ENCODE data around the gene VPS45.

The VPS45 gene

GRCh38 chr1:150149271-150150132 lies 81.9 kb downstream of the VPS45 start, which contains the start of gene PLEKHO1:
TSS of gene PLEKHO1 (plus strand) at chr1:150149916. CDS start at chr1:150150258, 342 bp downstream.
- DNase-seq (ENCODE audit: low read depth), result peak; percentile 79
- peak within 1 kb of the TSS; percentile 70 for H3K4me3 ChIP-seq (ENCODE audit: control insufficient read depth, low read depth, low read length)
- TF ChIP-seq, protein P1, sequence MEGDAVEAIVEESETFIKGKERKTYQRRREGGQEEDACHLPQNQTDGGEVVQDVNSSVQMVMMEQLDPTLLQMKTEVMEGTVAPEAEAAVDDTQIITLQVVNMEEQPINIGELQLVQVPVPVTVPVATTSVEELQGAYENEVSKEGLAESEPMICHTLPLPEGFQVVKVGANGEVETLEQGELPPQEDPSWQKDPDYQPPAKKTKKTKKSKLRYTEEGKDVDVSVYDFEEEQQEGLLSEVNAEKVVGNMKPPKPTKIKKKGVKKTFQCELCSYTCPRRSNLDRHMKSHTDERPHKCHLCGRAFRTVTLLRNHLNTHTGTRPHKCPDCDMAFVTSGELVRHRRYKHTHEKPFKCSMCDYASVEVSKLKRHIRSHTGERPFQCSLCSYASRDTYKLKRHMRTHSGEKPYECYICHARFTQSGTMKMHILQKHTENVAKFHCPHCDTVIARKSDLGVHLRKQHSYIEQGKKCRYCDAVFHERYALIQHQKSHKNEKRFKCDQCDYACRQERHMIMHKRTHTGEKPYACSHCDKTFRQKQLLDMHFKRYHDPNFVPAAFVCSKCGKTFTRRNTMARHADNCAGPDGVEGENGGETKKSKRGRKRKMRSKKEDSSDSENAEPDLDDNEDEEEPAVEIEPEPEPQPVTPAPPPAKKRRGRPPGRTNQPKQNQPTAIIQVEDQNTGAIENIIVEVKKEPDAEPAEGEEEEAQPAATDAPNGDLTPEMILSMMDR (conservative IDR thresholded peaks at IDR 0.05; ENCODE audit: control insufficient read depth, insufficient read depth, low read depth, low read length), result no peak

DNA sequence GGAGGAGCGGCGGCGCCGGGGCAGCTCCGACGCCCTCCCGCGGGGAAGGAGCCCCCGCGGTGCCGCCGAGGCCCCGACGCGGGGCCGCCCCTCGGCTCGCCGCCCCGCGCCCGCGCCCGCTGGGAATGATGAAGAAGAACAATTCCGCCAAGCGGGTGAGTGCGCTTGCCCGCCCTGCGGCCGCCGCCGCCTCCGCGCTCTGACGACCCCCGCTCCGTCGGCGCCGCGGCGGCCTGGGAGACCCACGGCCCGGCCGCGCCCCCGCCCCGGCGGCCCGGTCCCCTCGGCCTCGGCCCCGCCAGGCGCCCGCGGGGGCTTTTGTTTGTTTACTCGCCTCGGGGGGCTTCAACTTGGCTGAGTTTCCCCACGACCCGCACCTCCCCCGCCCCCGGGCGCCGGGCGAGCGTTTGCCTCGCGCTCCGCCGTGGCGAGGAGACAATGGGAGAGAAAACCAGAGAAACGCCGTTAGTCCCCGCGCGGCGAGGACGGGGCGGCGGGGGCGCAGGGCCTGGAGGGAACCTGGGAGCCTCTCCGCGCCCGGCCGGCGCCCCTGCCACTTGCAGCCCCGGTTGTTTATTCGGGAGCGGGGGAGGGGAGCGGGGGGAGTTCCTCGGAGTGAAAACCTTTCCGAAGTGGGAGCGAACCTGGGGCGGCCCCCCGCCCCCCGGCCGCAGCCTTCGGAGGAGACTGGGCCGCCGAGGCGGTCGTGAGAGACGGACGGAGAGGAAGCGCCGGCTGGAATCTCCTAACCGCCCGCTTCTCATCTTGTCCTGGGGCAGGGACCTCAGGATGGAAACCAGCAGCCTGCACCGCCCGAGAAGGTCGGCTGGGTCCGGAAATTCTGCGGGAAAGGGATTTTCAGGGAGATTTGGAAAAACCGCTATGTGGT lies 82.8 kb downstream of the VPS45 start:
- no peak for DNase-seq (ENCODE audit: low read depth)
- peak overlapping the region; percentile 70 for H3K4me3 ChIP-seq (ENCODE audit: control insufficient read depth, low read depth, low read length)
- TF ChIP-seq, protein P1 (conservative IDR thresholded peaks at IDR 0.05; ENCODE audit: control insufficient read depth, insufficient read depth, low read depth, low read length), result no peak

GRCh38 chr1:150151291-150152181 lies 84.0 kb downstream of the VPS45 start:
- peak overlapping the region; percentile 70 for H3K4me3 ChIP-seq (ENCODE audit: control insufficient read depth, low read depth, low read length)
- peak; percentile 58 for DNase-seq (ENCODE audit: low read depth)
- TF ChIP-seq, protein P1 (conservative IDR thresholded peaks at IDR 0.05; ENCODE audit: control insufficient read depth, insufficient read depth, low read depth, low read length), result no peak

- TF ChIP-seq, protein P1 (conservative IDR thresholded peaks at IDR 0.05; ENCODE audit: control insufficient read depth, insufficient read depth, low read depth, low read length), result no peak
- DNase-seq (ENCODE audit: low read depth), result no peak
- H3K4me3 ChIP-seq (ENCODE audit: control insufficient read depth, low read depth, low read length), result peak overlapping the region; percentile 70
These were observed 84.6 kb downstream of the VPS45 start for GRCh38 chr1:150152182-150152536.

DNA sequence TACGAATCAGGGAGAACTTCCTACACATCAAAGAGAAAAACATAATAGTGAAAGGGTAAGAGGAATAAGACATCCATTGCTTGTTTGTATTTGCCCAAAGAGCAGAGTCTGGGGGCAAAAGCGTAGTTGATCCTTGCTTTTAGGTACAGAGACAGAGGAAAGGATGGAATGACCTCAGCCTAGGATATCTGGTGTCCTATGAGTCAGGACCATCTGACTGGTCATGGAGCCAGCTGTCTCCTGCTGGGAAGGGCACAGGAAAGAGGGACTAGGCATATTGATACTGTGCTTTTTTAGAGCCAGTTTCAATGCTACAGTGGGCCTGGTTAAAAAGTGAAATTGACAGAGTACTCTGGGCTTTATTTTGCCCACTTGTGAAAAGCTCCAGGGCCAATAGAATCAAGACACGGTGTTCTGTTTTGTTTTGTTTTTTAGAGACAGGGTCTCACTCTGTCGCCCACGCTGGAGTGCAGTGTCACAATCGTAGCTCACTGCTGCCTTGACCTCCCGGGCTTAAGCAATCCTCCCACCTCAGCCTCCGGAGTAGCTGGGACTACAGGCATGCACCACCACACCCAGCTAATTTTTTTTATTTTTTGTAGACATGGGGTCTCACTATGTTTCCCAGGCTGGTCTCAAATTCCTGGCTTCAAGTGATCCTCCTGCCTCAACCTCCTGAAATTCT lies 85.3 kb downstream of the VPS45 start:
- no peak overlapping the region for H3K4me3 ChIP-seq (ENCODE audit: control insufficient read depth, low read depth, low read length)
- DNase-seq (ENCODE audit: low read depth), result peak; percentile 88
- TF ChIP-seq, protein P1 (conservative IDR thresholded peaks at IDR 0.05; ENCODE audit: control insufficient read depth, insufficient read depth, low read depth, low read length), result no peak
